ENCODE measurements around the gene HERC4.
"Not testable (repeated sequence)": the region's sequence is repeated elsewhere in the genome, so short reads cannot be mapped to it uniquely, and the experiment has no call there.

GRCh38 chr10:68016519-68016918 is 58.6 kb downstream of the HERC4 start:
- TF ChIP-seq ZFX (IDR thresholded peaks at IDR 0.05; ENCODE audit: borderline replicate concordance), result not testable (repeated sequence)
- TF ChIP-seq, protein P1, sequence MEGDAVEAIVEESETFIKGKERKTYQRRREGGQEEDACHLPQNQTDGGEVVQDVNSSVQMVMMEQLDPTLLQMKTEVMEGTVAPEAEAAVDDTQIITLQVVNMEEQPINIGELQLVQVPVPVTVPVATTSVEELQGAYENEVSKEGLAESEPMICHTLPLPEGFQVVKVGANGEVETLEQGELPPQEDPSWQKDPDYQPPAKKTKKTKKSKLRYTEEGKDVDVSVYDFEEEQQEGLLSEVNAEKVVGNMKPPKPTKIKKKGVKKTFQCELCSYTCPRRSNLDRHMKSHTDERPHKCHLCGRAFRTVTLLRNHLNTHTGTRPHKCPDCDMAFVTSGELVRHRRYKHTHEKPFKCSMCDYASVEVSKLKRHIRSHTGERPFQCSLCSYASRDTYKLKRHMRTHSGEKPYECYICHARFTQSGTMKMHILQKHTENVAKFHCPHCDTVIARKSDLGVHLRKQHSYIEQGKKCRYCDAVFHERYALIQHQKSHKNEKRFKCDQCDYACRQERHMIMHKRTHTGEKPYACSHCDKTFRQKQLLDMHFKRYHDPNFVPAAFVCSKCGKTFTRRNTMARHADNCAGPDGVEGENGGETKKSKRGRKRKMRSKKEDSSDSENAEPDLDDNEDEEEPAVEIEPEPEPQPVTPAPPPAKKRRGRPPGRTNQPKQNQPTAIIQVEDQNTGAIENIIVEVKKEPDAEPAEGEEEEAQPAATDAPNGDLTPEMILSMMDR (IDR thresholded peaks at IDR 0.05), result not testable (repeated sequence)

All from 22Rv1 (cell line).